Endothelial cell (in vitro differentiated cells): ENCODE results near the gene TATDN3. TPM values are rescaled to one million over a fixed set of nuclear protein-coding genes. Genes with fewer than 3 reads are reported as not detected.
A peak's percentile ranks its signal among the peaks of the same experiment; 100 is the strongest.

Experiments
- DNase-seq: peaks from one replicate; pipeline ENCODE4 v3.0.0; 2021; ENCODE audit warnings: low spot score
- H3K27ac Mint-ChIP-seq: one replicate; pipeline ENCODE4 v1.8.0; 2021; ENCODE audit warnings: mixed read lengths, inconsistent platforms; ENCODE audit not compliant: unreplicated experiment
- H3K27me3 Mint-ChIP-seq: one replicate; pipeline ENCODE4 v1.8.0; 2021; ENCODE audit warnings: mild to moderate bottlenecking, moderate library complexity, mixed read lengths, inconsistent platforms; ENCODE audit not compliant: unreplicated experiment
- H3K36me3 Mint-ChIP-seq: one replicate; pipeline ENCODE4 v1.8.0; 2021; ENCODE audit warnings: mild to moderate bottlenecking, low read depth, mixed read lengths, inconsistent platforms; ENCODE audit not compliant: unreplicated experiment
- H3K4me1 Mint-ChIP-seq: one replicate; pipeline ENCODE4 v1.8.0; 2021; ENCODE audit warnings: mild to moderate bottlenecking, mixed read lengths, inconsistent platforms; ENCODE audit not compliant: unreplicated experiment
- H3K4me3 Mint-ChIP-seq: one replicate; pipeline ENCODE4 v1.8.0; 2021; ENCODE audit warnings: mild to moderate bottlenecking, mixed read lengths, inconsistent platforms; ENCODE audit not compliant: unreplicated experiment
- H3K9me3 Mint-ChIP-seq: one replicate; pipeline ENCODE4 v1.8.0; 2021; ENCODE audit warnings: mixed read lengths, inconsistent platforms; ENCODE audit not compliant: unreplicated experiment
- CTCF ChIP-seq: fragments of 200-600 bp; sonication (generic); IDR thresholded peaks from one replicate; pipeline ENCODE4 v1.5.0; 2021; ENCODE audit warnings: antibody characterized with exemption; ENCODE audit not compliant: unreplicated experiment
- total RNA-seq: library from RNA; stranded (reverse); fragmentation: NEBNext Ultra II Directional; extraction: Animal tissue kit (Norgen Biotek cat#: 25700); gene quantifications from one replicate; pipeline ENCODE4 v1.2.1, GENCODE V29; 2021; ENCODE audit not compliant: unreplicated experiment

TATDN3 gene
- total RNA-seq, 1 donor from 2014 or later = 9.9 TPM

- Mint-ChIP-seq H3K4me1 (peaks cover 19% of the 10 kb centered on the region), H3K4me3 (no peak overlapping the region), H3K36me3 (no peaks in the 10 kb centered on the region), H3K9me3 (no peaks in the 10 kb centered on the region), H3K27me3 (no peaks in the 10 kb centered on the region), H3K27ac (peak overlapping the region; percentile 95)
- DNase-seq = no peak
- TF ChIP-seq CTCF = peak; percentile 88
Measured at GRCh38 chr1:212749821-212750535, 41.7 kb upstream of the TATDN3 start.

- no peaks in the 10 kb centered on the region for H3K27me3 Mint-ChIP-seq
- H3K9me3 Mint-ChIP-seq = no peaks in the 10 kb centered on the region
- no peak for TF ChIP-seq CTCF
- H3K36me3 Mint-ChIP-seq = no peaks in the 10 kb centered on the region
- no peak for DNase-seq
- H3K27ac Mint-ChIP-seq = no peak overlapping the region
- H3K4me3 Mint-ChIP-seq = no peak overlapping the region
- peaks cover 19% of the 10 kb centered on the region for H3K4me1 Mint-ChIP-seq
Measured at GRCh38 chr1:212752252-212752933, 39.3 kb upstream of the TATDN3 start.

- Mint-ChIP-seq H3K4me1 (peaks cover 19% of the 10 kb centered on the region), H3K9me3 (no peaks in the 10 kb centered on the region), H3K36me3 (no peaks in the 10 kb centered on the region), H3K27me3 (no peaks in the 10 kb centered on the region), H3K27ac (no peak overlapping the region), H3K4me3 (no peak overlapping the region)
- TF ChIP-seq CTCF = no peak
- no peak for DNase-seq
Measured at GRCh38 chr1:212752934-212753497, 38.7 kb upstream of the TATDN3 start.

GRCh38 chr1:212753749-212754148, 37.9 kb upstream of the TATDN3 start:
- Mint-ChIP-seq H3K36me3 (no peaks in the 10 kb centered on the region), H3K9me3 (no peaks in the 10 kb centered on the region), H3K27ac (no peak overlapping the region), H3K27me3 (no peaks in the 10 kb centered on the region), H3K4me3 (no peak overlapping the region), H3K4me1 (peaks cover 19% of the 10 kb centered on the region)
- TF ChIP-seq CTCF = no peak
- no peak for DNase-seq

- Mint-ChIP-seq H3K36me3 (no peaks in the 10 kb centered on the region), H3K27ac (peak overlapping the region; percentile 33), H3K9me3 (no peaks in the 10 kb centered on the region), H3K4me3 (no peak overlapping the region), H3K4me1 (peaks cover 19% of the 10 kb centered on the region), H3K27me3 (peaks cover 2% of the 10 kb centered on the region)
- no peak for DNase-seq
- TF ChIP-seq CTCF = no peak
Measured at GRCh38 chr1:212754193-212754592, 37.5 kb upstream of the TATDN3 start.
